ENCODE measurements around the gene RETREG3.

Gene RETREG3

DNA sequence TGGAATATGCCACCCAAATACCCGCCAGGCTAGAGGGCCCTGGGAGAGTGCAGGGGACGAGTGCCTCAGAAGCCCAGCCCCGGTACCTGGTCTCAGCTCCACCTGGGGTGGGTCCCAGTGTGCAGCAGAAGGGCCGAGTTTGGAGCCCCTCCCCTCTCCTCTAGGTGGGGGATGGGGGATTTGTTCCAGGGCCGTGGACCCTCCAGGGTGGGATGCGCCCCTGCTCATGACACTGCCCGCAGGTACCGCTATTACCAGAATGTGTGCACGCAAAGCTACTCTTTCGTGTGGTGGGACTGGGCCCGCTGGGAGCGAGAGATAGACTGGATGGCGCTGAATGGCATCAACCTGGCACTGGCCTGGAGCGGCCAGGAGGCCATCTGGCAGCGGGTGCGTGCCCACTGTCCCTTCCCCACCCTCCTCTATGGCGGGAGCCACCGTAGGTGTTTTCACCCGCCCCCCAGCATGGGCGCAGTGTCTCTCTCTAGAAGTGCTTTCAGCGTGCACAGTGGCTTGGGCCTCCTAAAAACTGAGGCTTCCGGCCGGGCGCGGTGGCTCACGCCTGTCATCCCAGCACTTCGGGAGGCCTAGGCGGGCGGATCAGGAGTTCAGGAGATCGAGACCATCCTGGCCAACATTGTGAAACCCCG, 71.9 kb downstream of the RETREG3 start:
- Histone ChIP-seq H3K4me3 (ENCODE audit: low read length) (peak overlapping the region; percentile 83), H3K4me1 (ENCODE audit: control insufficient read depth, insufficient read depth, low read length) (peaks cover 12% of the 10 kb centered on the region), H3K9ac (ENCODE audit: low read length) (peak overlapping the region; percentile 51), H3K36me3 (ENCODE audit: control insufficient read depth, insufficient read depth, low read length) (peaks cover 8% of the 10 kb centered on the region), H3K27ac (ENCODE audit: low read depth, low read length) (peak overlapping the region; percentile 48), H3K27me3 (ENCODE audit: control insufficient read depth, insufficient read depth, low read length) (no peaks in the 10 kb centered on the region)

DNA sequence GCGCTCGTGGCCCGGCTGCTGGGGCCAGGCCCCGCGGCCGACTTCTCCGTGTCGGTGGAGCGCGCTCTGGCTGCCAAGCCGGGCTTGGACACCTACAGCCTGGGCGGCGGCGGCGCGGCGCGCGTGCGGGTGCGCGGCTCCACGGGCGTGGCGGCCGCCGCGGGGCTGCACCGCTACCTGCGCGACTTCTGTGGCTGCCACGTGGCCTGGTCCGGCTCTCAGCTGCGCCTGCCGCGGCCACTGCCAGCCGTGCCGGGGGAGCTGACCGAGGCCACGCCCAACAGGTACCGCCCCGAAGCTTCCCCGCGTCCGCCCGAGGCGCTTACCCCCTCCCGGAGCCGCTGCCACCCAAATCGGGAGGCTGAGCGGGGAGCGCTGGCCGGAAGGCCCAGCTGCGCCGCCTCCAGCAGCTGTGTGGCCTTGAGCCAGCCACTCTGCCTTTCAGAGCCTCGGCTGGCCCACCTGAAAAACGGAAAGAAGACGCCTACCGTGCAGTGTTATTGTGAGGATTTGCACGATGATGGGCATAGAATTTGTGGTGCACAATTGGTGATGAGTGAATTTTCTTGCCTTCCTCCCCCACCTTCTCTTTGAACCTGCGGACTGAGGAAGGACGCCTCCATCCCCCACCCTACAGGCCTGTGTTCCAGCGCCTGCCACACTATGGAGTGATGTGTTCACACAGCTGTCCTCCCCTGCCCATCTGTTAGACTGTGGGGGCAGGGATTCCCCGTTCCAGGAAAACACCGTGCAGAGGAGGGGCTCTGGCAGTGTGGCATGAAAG, 72.6 kb downstream of the RETREG3 start:
- H3K4me3 ChIP-seq (ENCODE audit: low read length), result peak overlapping the region; percentile 83
- H3K27me3 ChIP-seq (ENCODE audit: control insufficient read depth, insufficient read depth, low read length), result no peaks in the 10 kb centered on the region
- peak overlapping the region; percentile 75 for H3K27ac ChIP-seq (ENCODE audit: low read depth, low read length)
- peaks cover 8% of the 10 kb centered on the region for H3K36me3 ChIP-seq (ENCODE audit: control insufficient read depth, insufficient read depth, low read length)
- peak overlapping the region; percentile 51 for H3K9ac ChIP-seq (ENCODE audit: low read length)
- peaks cover 14% of the 10 kb centered on the region for H3K4me1 ChIP-seq (ENCODE audit: control insufficient read depth, insufficient read depth, low read length)

DNA sequence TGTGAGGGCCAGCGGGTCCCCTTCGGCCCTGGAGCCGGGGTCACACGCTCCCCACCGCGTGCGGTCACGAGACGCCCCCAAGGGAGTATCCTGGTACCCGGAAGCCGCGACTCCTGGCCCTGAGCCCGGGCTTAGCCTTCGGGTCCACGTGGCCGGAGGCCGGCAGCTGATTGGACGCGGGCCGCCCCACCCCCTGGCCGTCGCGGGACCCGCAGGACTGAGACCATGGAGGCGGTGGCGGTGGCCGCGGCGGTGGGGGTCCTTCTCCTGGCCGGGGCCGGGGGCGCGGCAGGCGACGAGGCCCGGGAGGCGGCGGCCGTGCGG, 73.2 kb downstream of the RETREG3 start, which contains the start of gene NAGLU:
NAGLU (plus strand) TSS at position 194 of the 324 bp plus-strand sequence; CDS start at position 226, 32 bp downstream.
- H3K4me1 ChIP-seq (ENCODE audit: control insufficient read depth, insufficient read depth, low read length), result peaks cover 17% of the 10 kb centered on the region
- peak within 1 kb of the TSS; percentile 51 for H3K9ac ChIP-seq (ENCODE audit: low read length)
- peak within 1 kb of the TSS; percentile 75 for H3K27ac ChIP-seq (ENCODE audit: low read depth, low read length)
- H3K36me3 ChIP-seq (ENCODE audit: control insufficient read depth, insufficient read depth, low read length), result peaks cover 8% of the 10 kb centered on the region
- H3K4me3 ChIP-seq (ENCODE audit: low read length), result peak within 1 kb of the TSS; percentile 83
- H3K27me3 ChIP-seq (ENCODE audit: control insufficient read depth, insufficient read depth, low read length), result no peaks in the 10 kb centered on the region

DNA sequence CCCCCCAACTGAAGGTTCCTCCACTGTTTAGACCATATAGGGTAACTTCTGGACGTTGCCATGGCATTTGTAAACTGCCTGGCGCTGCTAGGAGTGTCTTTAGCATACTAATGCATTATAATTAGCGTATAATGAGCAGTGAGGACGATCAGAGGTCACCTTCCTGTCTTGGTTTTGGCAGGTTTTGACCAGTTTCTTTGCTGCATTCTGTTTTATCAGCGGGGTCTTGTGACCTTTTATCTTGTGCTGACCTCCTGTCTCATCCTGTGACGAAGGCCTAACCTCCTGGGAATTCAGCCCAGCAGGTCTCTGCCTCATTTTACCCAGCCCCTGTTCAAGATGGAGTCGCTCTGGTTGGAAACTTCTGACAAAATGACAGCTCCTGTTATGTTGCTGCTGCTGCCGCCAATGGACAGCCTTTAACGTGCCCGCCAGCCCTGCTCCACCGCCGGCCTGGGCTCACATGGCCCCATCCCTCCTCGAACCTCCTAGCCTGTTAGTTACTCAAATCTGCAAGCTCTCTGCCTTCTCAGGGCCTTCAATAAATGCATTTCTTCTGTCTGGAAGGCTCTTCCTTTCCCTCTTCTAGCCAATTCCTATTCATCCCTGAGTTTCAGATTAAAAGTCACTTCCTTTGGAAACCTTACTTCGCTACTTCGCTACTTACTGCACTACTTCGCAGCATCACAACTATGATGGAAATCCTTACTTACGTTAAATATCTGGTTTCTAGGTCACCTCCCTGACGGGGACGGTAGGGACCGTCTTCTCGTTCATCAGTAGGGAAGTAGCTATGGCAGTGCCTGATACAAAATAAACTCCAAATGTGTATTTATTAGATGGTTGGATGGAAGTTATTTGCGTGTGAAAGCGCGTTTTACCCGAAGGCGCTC, 73.8 kb downstream of the RETREG3 start:
- Histone ChIP-seq H3K27ac (ENCODE audit: low read depth, low read length) (peak overlapping the region; percentile 75), H3K36me3 (ENCODE audit: control insufficient read depth, insufficient read depth, low read length) (peaks cover 8% of the 10 kb centered on the region), H3K4me1 (ENCODE audit: control insufficient read depth, insufficient read depth, low read length) (peaks cover 17% of the 10 kb centered on the region), H3K27me3 (ENCODE audit: control insufficient read depth, insufficient read depth, low read length) (no peaks in the 10 kb centered on the region), H3K9ac (ENCODE audit: low read length) (peak overlapping the region; percentile 2), H3K4me3 (ENCODE audit: low read length) (peak overlapping the region; percentile 83)

DNA sequence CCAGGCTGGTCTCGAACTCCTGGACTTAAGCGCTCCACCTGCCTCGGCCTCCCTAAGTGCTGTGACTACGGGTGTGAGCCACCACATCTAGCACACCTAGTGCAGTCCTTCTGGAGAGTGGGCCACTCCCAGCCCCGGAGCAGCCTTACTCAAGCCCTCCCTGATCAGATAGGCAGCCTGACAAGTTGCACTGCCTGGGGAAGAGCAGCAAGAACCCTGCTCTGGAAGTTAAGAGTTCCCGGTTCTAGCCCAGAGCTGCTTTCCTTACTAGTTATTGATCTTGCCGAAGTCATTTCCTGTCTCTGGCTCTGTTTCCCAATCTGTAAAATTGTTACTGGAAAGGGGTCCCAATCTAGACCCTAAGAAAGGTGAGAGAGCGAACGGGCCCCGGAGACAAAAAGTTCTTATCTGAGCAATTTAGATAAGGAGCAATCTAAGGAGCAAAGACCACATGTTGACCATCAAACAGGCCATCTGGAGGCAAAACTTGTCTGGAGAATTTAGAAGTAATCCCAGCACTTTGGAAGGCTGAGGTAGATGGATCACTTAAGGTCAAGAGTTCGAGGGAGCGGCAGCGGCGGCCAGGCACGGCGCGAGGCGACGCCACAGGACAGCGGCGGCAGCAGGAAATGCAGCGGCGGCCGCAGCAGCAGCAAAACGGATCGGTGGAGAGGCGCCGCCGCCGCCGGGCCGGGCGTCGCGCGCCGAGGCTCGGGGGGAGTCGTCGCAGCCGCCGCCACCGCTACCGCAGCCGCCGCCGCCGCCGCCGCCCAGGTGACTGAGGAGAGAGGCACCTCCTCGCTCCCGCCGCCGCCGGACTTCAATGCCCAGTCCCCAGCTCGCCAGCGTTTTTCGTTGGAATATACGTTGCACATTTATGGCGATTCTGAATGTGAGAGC, 77.5 kb downstream of the RETREG3 start:
- Histone ChIP-seq H3K27ac (ENCODE audit: low read depth, low read length) (peak overlapping the region; percentile 65), H3K4me1 (ENCODE audit: control insufficient read depth, insufficient read depth, low read length) (peaks cover 15% of the 10 kb centered on the region), H3K4me3 (ENCODE audit: low read length) (peak overlapping the region; percentile 55), H3K27me3 (ENCODE audit: control insufficient read depth, insufficient read depth, low read length) (no peaks in the 10 kb centered on the region), H3K36me3 (ENCODE audit: control insufficient read depth, insufficient read depth, low read length) (no peaks in the 10 kb centered on the region), H3K9ac (ENCODE audit: low read length) (no peak overlapping the region)

DNA sequence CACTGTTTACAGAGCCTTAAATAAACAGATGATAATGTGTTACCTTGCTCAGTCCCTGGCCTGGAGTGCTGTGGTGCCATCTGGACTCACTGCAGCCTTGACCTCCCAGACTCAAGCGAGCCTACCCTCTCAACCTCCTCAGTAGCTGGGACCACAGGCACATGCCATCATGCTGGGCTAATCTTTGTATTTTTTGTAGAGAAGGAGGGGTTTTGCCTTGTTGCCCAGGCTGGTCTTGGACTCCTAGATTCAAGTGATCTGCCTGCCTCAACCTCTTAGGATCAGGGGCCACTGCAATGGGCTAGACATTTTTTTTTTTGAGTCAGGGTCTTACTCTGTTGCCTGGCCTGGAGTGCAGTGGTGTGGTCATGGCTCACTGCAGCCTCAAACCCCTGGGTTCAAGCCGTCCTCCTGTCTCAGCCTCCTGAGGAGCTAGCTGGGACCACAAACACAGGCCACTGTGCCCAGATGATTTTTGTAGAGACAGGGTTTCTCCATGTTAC, 78.2 kb downstream of the RETREG3 start:
- H3K4me1 ChIP-seq (ENCODE audit: control insufficient read depth, insufficient read depth, low read length), result peaks cover 14% of the 10 kb centered on the region
- no peak overlapping the region for H3K27ac ChIP-seq (ENCODE audit: low read depth, low read length)
- H3K4me3 ChIP-seq (ENCODE audit: low read length), result no peak overlapping the region
- no peak overlapping the region for H3K9ac ChIP-seq (ENCODE audit: low read length)
- H3K36me3 ChIP-seq (ENCODE audit: control insufficient read depth, insufficient read depth, low read length), result no peaks in the 10 kb centered on the region
- no peaks in the 10 kb centered on the region for H3K27me3 ChIP-seq (ENCODE audit: control insufficient read depth, insufficient read depth, low read length)

All from rectal smooth muscle tissue (tissue), 1 donor.